ENCODE results near the gene UGCG.
"Not testable (repeated sequence)": the region's sequence is repeated elsewhere in the genome, so short reads cannot be mapped to it uniquely, and the experiment has no call there.

UGCG gene

DNA sequence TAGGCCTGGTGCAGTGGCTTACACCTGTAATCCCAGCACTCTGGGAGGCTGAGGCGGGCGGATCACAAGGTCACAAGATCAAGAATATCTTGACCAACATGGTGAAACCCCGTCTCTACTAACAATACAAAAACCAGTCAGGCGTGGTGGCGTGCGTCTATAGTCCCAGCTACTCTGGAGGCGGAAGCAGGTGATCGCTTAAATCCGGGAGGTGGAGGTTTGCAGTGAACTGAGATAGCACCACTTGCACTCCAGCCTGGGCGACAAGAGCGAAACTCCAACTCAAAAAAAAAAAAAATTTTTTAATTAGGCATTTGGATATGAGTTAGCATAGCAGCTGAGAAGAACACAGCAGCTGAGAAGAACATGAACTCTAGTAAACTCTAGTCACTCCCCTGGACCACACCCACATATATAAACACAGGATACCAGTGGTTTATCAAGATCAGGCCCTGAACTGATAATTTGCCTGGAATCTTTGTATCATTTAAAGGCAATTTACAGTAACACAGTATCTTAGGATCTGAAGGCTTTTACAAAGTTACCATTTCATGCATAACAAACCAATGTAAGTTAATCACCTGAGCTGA, 4.6 kb upstream of the UGCG start:
- no peak for DNase-seq

DNA sequence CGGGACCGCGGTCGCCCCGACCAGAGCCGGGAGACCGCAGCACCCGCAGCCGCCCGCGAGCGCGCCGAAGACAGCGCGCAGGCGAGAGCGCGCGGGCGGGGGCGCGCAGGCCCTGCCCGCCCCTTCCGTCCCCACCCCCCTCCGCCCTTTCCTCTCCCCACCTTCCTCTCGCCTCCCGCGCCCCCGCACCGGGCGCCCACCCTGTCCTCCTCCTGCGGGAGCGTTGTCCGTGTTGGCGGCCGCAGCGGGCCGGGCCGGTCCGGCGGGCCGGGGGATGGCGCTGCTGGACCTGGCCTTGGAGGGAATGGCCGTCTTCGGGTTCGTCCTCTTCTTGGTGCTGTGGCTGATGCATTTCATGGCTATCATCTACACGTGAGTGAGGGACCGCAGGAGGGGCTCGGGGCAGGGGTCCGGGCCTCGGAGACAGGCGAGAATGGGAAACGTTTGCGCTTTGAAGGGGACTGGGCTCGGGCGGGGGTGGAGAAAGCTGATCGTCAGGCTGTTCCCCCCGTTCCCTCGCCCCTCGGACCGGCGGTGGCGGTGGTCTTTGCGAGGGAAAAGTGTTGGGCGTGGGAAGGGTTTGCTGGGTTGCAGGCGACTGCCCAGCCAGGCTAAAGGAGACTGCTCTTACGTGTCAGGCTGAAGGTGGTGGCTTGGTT, 457 bp downstream of the UGCG start:
- peak; percentile 38 for DNase-seq

DNA sequence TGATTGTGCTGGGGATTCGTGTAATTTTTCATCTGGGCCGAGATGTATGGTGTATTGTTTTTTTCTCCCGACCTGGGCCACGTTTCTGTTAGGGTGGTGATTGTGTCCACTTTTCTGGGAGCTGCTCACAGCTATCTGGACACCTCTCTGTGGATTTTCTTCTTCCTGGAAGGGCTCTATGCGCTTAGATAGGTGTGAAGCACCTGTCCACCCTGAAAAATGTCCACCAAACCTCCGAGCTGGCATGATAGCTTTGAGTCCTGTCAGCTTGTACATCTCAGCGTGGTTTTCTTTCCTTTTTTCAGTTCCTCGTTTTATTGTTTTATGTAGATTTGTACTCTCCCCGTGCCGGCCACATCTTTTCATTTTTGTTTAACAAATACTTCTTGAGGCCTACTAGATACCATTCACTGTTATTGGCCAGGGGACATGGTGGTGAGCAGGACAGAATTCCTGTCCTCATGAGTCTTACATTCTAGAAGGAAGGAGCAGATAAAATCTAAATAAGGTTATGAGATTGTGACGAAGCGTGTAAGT, 1.1 kb downstream of the UGCG start:
- no peak for DNase-seq

DNA sequence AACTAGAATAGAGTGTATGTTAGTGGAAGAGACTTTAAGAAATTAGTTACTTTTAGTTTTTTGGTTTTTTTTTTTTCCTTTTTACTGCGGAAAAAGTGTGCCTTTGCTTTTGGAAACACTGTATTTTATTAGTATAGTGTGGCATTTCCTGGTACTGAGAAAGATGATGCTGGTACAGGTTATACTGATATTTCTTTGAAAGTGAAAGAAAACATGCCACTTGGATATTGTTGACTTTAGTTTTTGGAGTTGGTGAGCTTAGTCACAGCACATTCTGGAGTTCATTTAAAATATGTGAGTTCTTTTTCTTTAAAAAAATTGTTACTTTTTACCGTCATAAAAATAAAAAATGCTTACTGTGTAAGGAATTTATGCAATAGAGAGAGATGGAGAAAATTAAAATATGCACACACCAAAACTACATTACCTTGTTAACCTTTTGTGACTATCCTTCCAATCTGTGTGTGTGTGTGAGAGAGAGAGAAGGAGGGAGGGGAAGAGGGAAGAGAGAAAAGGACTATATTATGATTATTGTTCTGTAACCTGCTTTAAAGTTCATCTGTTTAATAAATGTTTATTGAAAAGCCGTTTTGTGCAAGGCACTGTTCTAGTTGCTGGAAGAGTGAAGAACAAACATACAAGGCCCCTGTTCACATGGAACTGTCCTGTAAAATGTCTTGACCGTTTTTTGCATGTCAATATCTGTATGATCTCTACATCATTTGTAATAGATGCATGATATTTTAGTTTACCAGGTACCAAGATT, 1.9 kb downstream of the UGCG start:
- peak; percentile 35 for DNase-seq

DNA sequence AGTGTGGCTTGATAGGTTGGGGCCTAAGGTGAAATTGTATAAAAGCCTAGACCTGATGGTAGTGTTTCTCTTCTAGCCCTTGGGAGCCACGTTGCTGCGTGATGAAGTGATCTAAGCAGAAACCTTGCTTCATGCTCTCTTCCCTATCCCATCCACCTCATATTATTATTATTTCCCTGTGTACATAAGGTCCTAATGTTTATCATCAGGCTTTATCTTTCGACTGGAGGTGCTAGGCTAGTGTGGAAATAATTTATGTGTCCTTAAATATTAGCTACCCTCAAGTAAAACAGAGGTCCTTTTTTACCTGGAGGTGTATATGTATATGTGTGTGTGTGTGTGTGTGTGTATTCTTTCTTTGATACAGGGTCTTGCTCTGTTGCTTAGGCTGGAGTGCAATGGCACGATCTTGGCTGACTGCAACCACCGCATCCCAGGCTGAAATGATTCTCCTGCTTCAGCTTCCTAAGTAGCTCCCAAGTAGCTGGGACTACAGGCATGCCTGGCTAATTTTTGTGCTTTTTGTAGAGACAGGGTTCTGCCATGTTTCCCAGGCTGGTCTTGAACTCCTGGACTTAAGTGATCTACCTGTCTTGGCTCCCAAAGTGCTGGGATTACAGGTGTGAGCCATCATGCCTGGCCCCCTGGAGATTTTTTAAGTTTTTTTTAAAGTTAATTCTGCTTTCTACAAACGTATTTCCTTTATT, 3.7 kb downstream of the UGCG start:
- DNase-seq: no peak

- no peak for DNase-seq
Observed at GRCh38 chr9:111900858-111901612, 4.4 kb downstream of the UGCG start.

GRCh38 chr9:111902391-111903139, 6.0 kb downstream of the UGCG start:
- DNase-seq: no peak

DNA sequence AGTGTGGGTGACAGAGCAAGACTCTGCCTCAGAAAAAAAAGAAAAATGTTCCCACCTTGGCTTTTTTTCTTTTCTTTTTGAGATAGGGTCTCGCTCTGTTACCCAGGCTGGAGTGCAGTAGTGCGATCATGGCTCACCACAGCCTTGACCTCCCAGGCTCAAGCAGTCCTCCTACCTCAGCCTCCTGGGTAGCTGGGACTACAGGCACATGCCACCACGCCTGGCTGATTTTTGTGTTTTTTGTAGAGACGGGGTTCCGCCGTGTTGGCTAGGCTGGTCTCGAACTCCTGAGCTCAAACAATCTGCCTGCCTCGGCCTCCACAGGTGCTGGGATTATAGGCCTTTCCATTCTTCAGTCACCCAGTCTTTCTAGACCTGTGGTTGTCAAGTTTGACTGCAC, 6.9 kb downstream of the UGCG start:
- DNase-seq: not testable (repeated sequence)

GRCh38 chr9:111904026-111904425, 7.4 kb downstream of the UGCG start:
- DNase-seq: no peak

DNA sequence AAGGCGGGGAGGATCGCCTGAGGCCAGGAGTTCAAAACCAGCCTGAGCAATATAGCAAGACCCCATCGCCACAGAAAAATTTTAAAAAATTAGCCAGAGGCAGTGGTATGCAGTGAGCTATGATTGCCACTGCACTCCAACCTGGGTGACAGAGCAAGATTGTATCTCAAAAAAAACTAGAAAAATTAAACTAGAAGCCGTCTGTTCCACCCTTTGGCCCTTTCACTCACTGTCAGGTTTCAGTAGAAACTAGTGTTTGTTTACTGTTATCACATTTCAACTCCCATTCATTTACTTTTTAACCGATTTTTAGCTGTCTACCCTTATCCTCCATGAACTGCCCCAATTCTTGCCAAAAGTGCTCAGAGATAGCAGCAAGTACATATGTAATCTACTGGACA, 8.3 kb downstream of the UGCG start:
- no peak for DNase-seq

- no peak for DNase-seq
Observed at GRCh38 chr9:111907147-111907546, 10.5 kb downstream of the UGCG start.

DNA sequence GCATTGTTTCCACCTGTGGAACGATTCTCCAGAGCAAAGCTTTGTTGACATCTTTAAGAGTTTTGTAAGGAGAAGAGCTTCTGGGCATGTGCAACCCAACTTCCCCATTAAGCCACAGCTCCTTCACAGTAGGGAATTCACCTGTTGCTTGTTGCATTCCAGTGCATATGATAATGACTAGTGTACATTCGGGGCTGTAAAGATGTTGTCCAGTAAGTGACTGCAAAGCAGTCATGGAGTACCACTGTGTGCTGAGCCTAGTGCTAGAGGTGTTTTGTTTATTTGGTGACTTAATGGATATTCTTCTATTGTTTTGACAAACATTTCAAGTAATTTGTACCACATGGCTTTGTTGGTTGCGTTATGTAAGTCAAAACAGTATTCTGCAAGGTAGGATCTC, 12.8 kb downstream of the UGCG start:
- no peak for DNase-seq

- DNase-seq: no peak
Observed at GRCh38 chr9:111910428-111910827, 13.8 kb downstream of the UGCG start.

DNA sequence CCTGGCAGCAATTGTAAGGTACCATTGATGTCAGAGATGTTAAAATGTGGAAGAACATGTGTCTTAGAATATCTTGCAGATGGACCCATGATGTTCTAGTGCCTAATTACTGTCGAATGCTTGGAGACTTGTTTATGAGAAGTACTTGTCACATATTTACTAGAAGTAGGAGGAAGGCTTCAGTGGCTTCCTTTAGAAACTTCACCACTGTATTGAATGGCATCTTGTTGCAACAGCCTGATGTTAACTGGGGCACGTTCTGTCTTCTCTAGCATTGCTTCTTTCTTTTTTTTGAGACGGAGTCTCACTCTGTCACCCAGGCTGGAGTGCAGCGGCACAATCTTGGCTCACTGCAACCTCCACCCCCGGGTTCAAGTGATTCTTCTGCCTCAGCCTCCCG, 16.5 kb downstream of the UGCG start:
- DNase-seq: no peak

GRCh38 chr9:111914749-111915424, 18.3 kb downstream of the UGCG start:
- DNase-seq: peak; percentile 30

GRCh38 chr9:111915425-111915758, 18.8 kb downstream of the UGCG start:
- DNase-seq: peak; percentile 53

DNA sequence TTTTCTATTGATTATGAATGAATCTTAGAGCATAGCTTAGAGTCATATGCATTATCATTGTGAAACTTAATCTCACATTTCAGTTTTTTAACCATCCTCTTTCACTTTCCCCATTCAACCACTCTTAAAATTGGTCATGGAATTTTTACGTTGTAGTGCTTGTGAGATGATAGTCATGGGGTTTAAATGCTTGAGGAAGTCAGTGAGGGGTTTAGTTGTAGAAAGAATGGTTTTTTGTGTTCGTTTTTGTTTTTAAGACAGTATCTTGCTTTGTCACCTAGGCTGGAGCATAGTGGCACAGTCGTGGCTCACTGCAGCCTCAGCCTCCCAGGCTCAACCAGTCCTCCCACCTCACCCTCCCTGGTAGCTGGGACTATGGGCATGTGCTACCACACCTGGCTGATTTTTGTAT, 19.6 kb downstream of the UGCG start:
- peak; percentile 78 for DNase-seq

DNA sequence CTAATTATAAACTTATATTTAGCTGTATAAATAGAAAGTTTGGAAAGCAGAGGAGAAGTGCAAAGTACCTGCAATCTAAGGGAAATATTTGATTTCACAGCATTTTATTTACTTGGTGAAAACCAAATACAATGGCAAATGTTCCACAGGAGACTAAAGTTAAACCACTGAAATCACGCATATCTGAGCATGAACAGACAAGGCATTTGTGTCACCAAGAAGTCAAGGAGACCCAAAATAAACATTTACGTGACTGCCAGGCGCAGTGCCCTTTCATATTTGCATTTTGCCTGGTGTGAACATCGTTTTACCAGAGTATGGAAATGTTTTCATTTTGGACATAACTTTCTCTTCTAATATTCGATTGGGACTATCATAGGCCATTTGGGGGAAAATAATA, 20.6 kb downstream of the UGCG start:
- DNase-seq: no peak

DNA sequence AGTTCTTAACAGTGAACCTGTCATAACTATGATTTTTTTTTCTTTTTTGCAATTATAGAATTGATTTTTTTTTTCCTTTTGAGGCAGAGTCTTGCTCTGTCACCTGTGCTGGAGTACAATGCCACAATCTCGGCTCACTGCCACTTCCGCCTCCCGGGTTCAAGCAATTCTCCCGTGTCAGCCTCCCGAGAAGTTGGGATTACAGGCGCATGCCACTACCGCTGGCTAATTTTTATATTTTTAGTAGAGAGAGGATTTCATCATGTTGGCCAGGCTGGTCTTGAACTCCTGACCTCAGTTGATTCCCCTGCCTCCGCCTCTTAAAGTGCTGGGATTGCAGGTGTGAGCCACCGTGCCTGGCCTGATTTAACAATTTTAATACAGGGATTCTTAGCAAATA, 21.4 kb downstream of the UGCG start:
- DNase-seq: no peak

- no peak for DNase-seq
Observed at GRCh38 chr9:111919875-111920274, 23.3 kb downstream of the UGCG start.

GRCh38 chr9:111920531-111920930, 23.9 kb downstream of the UGCG start:
- no peak for DNase-seq
